Measurements from ENCODE around the gene NCBP3.

Gene NCBP3

DNA sequence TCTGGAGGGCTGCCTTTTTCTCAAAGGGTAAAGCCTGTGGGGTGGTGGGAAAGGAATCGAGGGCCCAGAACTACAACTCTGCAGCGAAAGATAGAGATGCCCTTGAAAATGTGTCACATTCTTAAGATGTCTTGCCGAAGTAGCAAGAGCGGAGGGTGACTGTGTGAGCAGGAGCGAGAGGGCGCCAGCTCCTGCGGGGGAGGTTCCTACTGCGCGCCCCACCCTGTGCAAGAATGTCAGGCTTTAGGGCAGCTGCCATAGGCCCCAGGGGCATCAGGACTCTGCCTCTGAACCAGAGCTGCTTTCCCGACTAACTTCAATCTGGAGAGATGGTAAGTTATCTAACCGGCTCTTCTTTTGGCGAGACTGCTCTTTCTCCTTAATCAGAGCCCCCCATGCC, 33.3 kb downstream of the NCBP3 start:
- WGBS (ENCODE audit: extremely low coverage, insufficient coverage, low lambda C conversion rate) = no CpG with 5 or more reads among the region's 12 CpGs
- H3K27ac ChIP-seq (ENCODE audit: low read depth, low read length) = no peak overlapping the region
- no peak overlapping the region for H4K8ac ChIP-seq (ENCODE audit: low read depth, low read length)
- no peak overlapping the region for H2BK15ac ChIP-seq (replicated peaks; ENCODE audit: low read depth)
- DNase-seq = peak; percentile 81
- no peak overlapping the region for H3K4ac ChIP-seq (ENCODE audit: low read depth, low read length)
- no peak overlapping the region for H2BK5ac ChIP-seq (ENCODE audit: low read length)
- no peak overlapping the region for H2BK120ac ChIP-seq (ENCODE audit: low read depth, low read length)
- H3K79me1 ChIP-seq (ENCODE audit: low read length) = no peaks in the 10 kb centered on the region
- H3K27me3 ChIP-seq (ENCODE audit: insufficient read depth, low read length, poor library complexity) = no peaks in the 10 kb centered on the region
- no peak overlapping the region for H3K9ac ChIP-seq (ENCODE audit: low read length)
- H3K23ac ChIP-seq (ENCODE audit: low read length) = no peak overlapping the region
- no peak overlapping the region for H3K4me2 ChIP-seq (ENCODE audit: low read length)
- H3K36me3 ChIP-seq (ENCODE audit: control insufficient read depth, insufficient read depth, low read length) = peaks cover 14% of the 10 kb centered on the region
- H3K4me1 ChIP-seq (ENCODE audit: control insufficient read depth, low read depth, low read length) = no peaks in the 10 kb centered on the region
- H3K4me3 ChIP-seq (ENCODE audit: low read length) = no peak overlapping the region
- H3K56ac ChIP-seq (ENCODE audit: low read length) = no peak overlapping the region
- no peak overlapping the region for H3K18ac ChIP-seq (ENCODE audit: low read length)
- H4K5ac ChIP-seq (ENCODE audit: low read length) = no peak overlapping the region
- H3K79me2 ChIP-seq (ENCODE audit: control insufficient read depth, insufficient read depth, low read length) = no peaks in the 10 kb centered on the region
- H2AK5ac ChIP-seq (ENCODE audit: low read length) = no peak overlapping the region

DNA sequence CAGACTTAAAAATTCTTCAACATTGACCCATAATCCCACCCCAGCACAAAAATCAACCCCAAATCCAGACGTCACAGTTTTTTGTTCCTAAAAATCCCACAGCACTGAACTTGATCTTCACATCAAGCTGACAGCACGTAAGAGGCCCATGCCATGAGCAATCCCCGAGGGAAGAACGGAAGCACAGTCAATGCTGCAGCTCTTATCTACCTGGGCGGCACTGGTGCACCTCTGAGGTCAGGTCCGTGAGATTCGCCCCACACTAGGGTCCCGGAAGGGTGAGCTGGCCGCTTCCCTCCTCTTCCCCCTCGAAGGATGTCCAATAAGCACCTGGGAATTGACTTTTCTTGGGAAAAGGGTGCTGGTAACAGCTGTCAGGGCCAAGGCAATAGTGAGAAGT, 33.8 kb downstream of the NCBP3 start:
- Histone ChIP-seq H3K79me1 (ENCODE audit: low read length) (no peaks in the 10 kb centered on the region), H2BK15ac (replicated peaks; ENCODE audit: low read depth) (no peak overlapping the region), H3K4ac (ENCODE audit: low read depth, low read length) (no peak overlapping the region), H3K36me3 (ENCODE audit: control insufficient read depth, insufficient read depth, low read length) (peaks cover 16% of the 10 kb centered on the region), H2AK5ac (ENCODE audit: low read length) (no peak overlapping the region), H4K8ac (ENCODE audit: low read depth, low read length) (no peak overlapping the region), H3K4me2 (ENCODE audit: low read length) (no peak overlapping the region), H3K79me2 (ENCODE audit: control insufficient read depth, insufficient read depth, low read length) (no peaks in the 10 kb centered on the region), H3K27me3 (ENCODE audit: insufficient read depth, low read length, poor library complexity) (no peaks in the 10 kb centered on the region), H3K56ac (ENCODE audit: low read length) (no peak overlapping the region), H4K5ac (ENCODE audit: low read length) (no peak overlapping the region), H3K4me3 (ENCODE audit: low read length) (no peak overlapping the region), H3K18ac (ENCODE audit: low read length) (no peak overlapping the region), H3K27ac (ENCODE audit: low read depth, low read length) (peak overlapping the region; percentile 0), H3K4me1 (ENCODE audit: control insufficient read depth, low read depth, low read length) (no peaks in the 10 kb centered on the region), H3K9ac (ENCODE audit: low read length) (no peak overlapping the region), H2BK5ac (ENCODE audit: low read length) (no peak overlapping the region), H3K23ac (ENCODE audit: low read length) (no peak overlapping the region), H2BK120ac (ENCODE audit: low read depth, low read length) (no peak overlapping the region)
- WGBS (ENCODE audit: extremely low coverage, insufficient coverage, low lambda C conversion rate) = no CpG with 5 or more reads among the region's 10 CpGs
- DNase-seq = no peak

DNA sequence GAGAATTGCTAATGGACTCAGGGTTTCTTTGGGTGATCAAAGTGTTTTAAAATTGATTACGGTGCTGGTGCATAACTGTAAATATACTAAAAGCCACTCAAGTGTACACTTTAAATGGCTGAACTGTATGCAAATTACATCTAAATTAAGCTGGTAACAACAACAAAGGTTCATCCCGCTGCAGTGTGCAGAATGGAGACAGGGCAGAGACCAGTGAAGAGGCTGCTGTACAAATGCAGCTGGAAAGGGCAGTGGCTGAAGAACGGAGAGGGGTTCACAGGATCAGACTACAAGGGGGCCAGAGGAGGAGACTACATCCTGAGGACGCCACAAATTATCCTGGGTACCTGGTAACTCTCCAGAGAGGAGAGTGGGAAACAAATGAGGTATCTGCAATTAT, 36.0 kb downstream of the NCBP3 start:
- H3K27ac ChIP-seq (ENCODE audit: low read depth, low read length) = no peak overlapping the region
- H3K79me2 ChIP-seq (ENCODE audit: control insufficient read depth, insufficient read depth, low read length) = no peaks in the 10 kb centered on the region
- WGBS (ENCODE audit: extremely low coverage, insufficient coverage, low lambda C conversion rate) = no CpG with 5 or more reads among the region's 4 CpGs
- H3K4ac ChIP-seq (ENCODE audit: low read depth, low read length) = no peak overlapping the region
- H3K23ac ChIP-seq (ENCODE audit: low read length) = no peak overlapping the region
- no peak overlapping the region for H4K8ac ChIP-seq (ENCODE audit: low read depth, low read length)
- no peak overlapping the region for H4K5ac ChIP-seq (ENCODE audit: low read length)
- H3K56ac ChIP-seq (ENCODE audit: low read length) = no peak overlapping the region
- no peak overlapping the region for H2AK5ac ChIP-seq (ENCODE audit: low read length)
- H2BK120ac ChIP-seq (ENCODE audit: low read depth, low read length) = no peak overlapping the region
- H3K4me2 ChIP-seq (ENCODE audit: low read length) = no peak overlapping the region
- no peak overlapping the region for H3K18ac ChIP-seq (ENCODE audit: low read length)
- no peak overlapping the region for H2BK5ac ChIP-seq (ENCODE audit: low read length)
- H3K4me1 ChIP-seq (ENCODE audit: control insufficient read depth, low read depth, low read length) = no peaks in the 10 kb centered on the region
- H3K36me3 ChIP-seq (ENCODE audit: control insufficient read depth, insufficient read depth, low read length) = peaks cover 13% of the 10 kb centered on the region
- H3K27me3 ChIP-seq (ENCODE audit: insufficient read depth, low read length, poor library complexity) = no peaks in the 10 kb centered on the region
- no peak overlapping the region for H3K4me3 ChIP-seq (ENCODE audit: low read length)
- no peak for DNase-seq
- no peaks in the 10 kb centered on the region for H3K79me1 ChIP-seq (ENCODE audit: low read length)
- no peak overlapping the region for H2BK15ac ChIP-seq (replicated peaks; ENCODE audit: low read depth)
- H3K9ac ChIP-seq (ENCODE audit: low read length) = no peak overlapping the region

DNA sequence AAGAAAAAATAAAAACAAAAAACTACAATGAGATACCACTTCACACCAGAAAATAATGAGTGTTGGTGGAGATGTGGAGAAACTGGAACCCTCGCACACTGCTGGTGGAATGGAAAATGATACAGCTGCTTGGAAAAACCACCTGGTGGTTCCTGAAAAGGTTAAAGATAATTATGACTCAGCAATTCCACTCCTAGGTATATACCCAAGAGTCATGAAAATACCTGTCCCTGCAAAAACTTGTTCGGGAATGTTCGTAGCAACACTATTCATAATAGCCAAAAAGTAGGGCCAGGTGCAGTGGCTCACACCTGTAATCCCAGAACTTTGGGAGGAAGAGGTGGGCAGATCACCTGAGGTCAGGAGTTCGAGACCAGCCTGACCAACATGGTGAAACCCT, 36.9 kb downstream of the NCBP3 start:
- Histone ChIP-seq H3K27ac (ENCODE audit: low read depth, low read length) (no peak overlapping the region), H2BK120ac (ENCODE audit: low read depth, low read length) (no peak overlapping the region), H3K36me3 (ENCODE audit: control insufficient read depth, insufficient read depth, low read length) (peaks cover 13% of the 10 kb centered on the region)

DNA sequence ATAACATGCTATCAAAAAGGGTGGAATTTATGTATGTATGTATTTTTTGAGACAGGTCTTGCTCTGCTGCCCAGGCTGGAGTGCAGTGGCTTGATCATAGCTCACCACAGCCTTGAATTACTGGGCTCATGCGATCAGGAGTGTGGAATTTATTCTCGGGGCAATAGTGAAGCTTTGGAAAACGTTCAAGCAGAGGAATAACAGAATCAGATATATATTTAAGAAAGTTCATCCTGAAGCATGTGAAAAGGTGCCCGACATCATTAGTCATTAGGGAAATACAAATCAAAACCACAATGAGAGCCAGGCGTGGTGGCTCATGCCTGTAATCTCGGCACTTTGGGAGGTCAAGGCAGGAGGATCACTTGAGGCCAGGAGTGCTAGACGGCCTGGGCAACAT, 37.3 kb downstream of the NCBP3 start:
- Histone ChIP-seq H3K27me3 (ENCODE audit: insufficient read depth, low read length, poor library complexity) (no peaks in the 10 kb centered on the region), H2BK5ac (ENCODE audit: low read length) (no peak overlapping the region), H3K23ac (ENCODE audit: low read length) (no peak overlapping the region), H3K79me1 (ENCODE audit: low read length) (no peaks in the 10 kb centered on the region), H3K36me3 (ENCODE audit: control insufficient read depth, insufficient read depth, low read length) (peaks cover 13% of the 10 kb centered on the region), H2AK5ac (ENCODE audit: low read length) (no peak overlapping the region), H3K4me1 (ENCODE audit: control insufficient read depth, low read depth, low read length) (no peaks in the 10 kb centered on the region), H3K4me2 (ENCODE audit: low read length) (no peak overlapping the region), H3K79me2 (ENCODE audit: control insufficient read depth, insufficient read depth, low read length) (no peaks in the 10 kb centered on the region), H3K4ac (ENCODE audit: low read depth, low read length) (no peak overlapping the region), H3K4me3 (ENCODE audit: low read length) (no peak overlapping the region), H3K18ac (ENCODE audit: low read length) (no peak overlapping the region), H4K8ac (ENCODE audit: low read depth, low read length) (no peak overlapping the region), H3K56ac (ENCODE audit: low read length) (no peak overlapping the region), H3K27ac (ENCODE audit: low read depth, low read length) (no peak overlapping the region), H4K5ac (ENCODE audit: low read length) (no peak overlapping the region), H3K9ac (ENCODE audit: low read length) (no peak overlapping the region), H2BK120ac (ENCODE audit: low read depth, low read length) (no peak overlapping the region), H2BK15ac (replicated peaks; ENCODE audit: low read depth) (no peak overlapping the region)
- DNase-seq = no peak
- WGBS (ENCODE audit: extremely low coverage, insufficient coverage, low lambda C conversion rate) = no CpG with 5 or more reads among the region's 7 CpGs

More for the DNA sequence above, 36.9 kb downstream of the NCBP3 start:
- Histone ChIP-seq H2BK5ac (ENCODE audit: low read length) (no peak overlapping the region), H3K4ac (ENCODE audit: low read depth, low read length) (no peak overlapping the region), H3K27me3 (ENCODE audit: insufficient read depth, low read length, poor library complexity) (no peaks in the 10 kb centered on the region), H3K9ac (ENCODE audit: low read length) (no peak overlapping the region), H3K23ac (ENCODE audit: low read length) (no peak overlapping the region), H3K79me1 (ENCODE audit: low read length) (no peaks in the 10 kb centered on the region), H3K4me3 (ENCODE audit: low read length) (no peak overlapping the region), H3K18ac (ENCODE audit: low read length) (no peak overlapping the region), H3K56ac (ENCODE audit: low read length) (no peak overlapping the region), H2BK15ac (replicated peaks; ENCODE audit: low read depth) (no peak overlapping the region), H3K4me2 (ENCODE audit: low read length) (no peak overlapping the region), H4K5ac (ENCODE audit: low read length) (no peak overlapping the region), H2AK5ac (ENCODE audit: low read length) (no peak overlapping the region), H4K8ac (ENCODE audit: low read depth, low read length) (no peak overlapping the region), H3K79me2 (ENCODE audit: control insufficient read depth, insufficient read depth, low read length) (no peaks in the 10 kb centered on the region), H3K4me1 (ENCODE audit: control insufficient read depth, low read depth, low read length) (no peaks in the 10 kb centered on the region)
- no peak for DNase-seq
- WGBS (ENCODE audit: extremely low coverage, insufficient coverage, low lambda C conversion rate) = no CpG with 5 or more reads among the region's 4 CpGs

DNA sequence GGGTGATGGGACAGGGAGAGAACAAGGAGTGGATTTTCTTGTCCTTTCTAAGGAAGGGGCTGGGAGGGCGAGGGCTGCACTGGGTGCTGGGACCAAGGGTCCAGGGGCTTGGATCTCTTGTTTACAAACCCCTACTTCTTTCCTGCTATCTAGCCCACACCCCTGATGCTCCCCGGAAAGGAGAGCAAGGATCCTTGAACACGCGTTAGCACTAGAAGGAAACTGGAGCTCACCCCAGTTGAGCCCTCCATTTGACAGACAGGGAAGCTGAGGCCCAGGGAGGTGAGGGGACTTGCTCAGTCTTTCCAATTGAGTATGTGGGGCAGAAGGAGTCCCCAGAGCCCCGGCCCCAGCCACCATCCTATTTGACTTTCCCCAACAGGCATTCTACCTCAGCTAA, 40.5 kb downstream of the NCBP3 start:
- Histone ChIP-seq H2AK5ac (ENCODE audit: low read length) (no peak overlapping the region), H3K4me2 (ENCODE audit: low read length) (no peak overlapping the region), H3K27me3 (ENCODE audit: insufficient read depth, low read length, poor library complexity) (no peaks in the 10 kb centered on the region), H3K4me1 (ENCODE audit: control insufficient read depth, low read depth, low read length) (no peaks in the 10 kb centered on the region), H3K18ac (ENCODE audit: low read length) (no peak overlapping the region), H3K9ac (ENCODE audit: low read length) (no peak overlapping the region), H3K4me3 (ENCODE audit: low read length) (no peak overlapping the region), H3K23ac (ENCODE audit: low read length) (no peak overlapping the region), H3K56ac (ENCODE audit: low read length) (no peak overlapping the region), H4K5ac (ENCODE audit: low read length) (no peak overlapping the region), H2BK15ac (replicated peaks; ENCODE audit: low read depth) (no peak overlapping the region), H2BK120ac (ENCODE audit: low read depth, low read length) (no peak overlapping the region), H4K8ac (ENCODE audit: low read depth, low read length) (no peak overlapping the region), H3K79me2 (ENCODE audit: control insufficient read depth, insufficient read depth, low read length) (no peaks in the 10 kb centered on the region), H3K27ac (ENCODE audit: low read depth, low read length) (no peak overlapping the region), H3K36me3 (ENCODE audit: control insufficient read depth, insufficient read depth, low read length) (peaks cover 8% of the 10 kb centered on the region), H3K79me1 (ENCODE audit: low read length) (no peaks in the 10 kb centered on the region), H2BK5ac (ENCODE audit: low read length) (no peak overlapping the region), H3K4ac (ENCODE audit: low read depth, low read length) (no peak overlapping the region)
- DNase-seq = no peak
- WGBS (ENCODE audit: extremely low coverage, insufficient coverage, low lambda C conversion rate) = no CpG with 5 or more reads among the region's 5 CpGs
